ENCODE data around the gene C9orf153. TPM values are rescaled to one million over a fixed set of nuclear protein-coding genes. Genes with fewer than 3 reads are reported as not detected.
A peak's percentile ranks its signal among the peaks of the same experiment; 100 is the strongest.

Gene C9orf153
- total and polyA plus RNA-seq, 2 experiments from 2014 or later = 1.0 TPM; not detected in 1

GRCh38 chr9:86187121-86187520, 72.3 kb downstream of the C9orf153 start:
- DNase-seq (ENCODE audit: low read depth in 1 of 2, low spot score in 1 of 2) = peak in 1 of 2 donors; percentile 62
- no peaks in the 10 kb centered on the region for H3K4me1 ChIP-seq (ENCODE audit: low read depth)
- TF ChIP-seq, protein P1, sequence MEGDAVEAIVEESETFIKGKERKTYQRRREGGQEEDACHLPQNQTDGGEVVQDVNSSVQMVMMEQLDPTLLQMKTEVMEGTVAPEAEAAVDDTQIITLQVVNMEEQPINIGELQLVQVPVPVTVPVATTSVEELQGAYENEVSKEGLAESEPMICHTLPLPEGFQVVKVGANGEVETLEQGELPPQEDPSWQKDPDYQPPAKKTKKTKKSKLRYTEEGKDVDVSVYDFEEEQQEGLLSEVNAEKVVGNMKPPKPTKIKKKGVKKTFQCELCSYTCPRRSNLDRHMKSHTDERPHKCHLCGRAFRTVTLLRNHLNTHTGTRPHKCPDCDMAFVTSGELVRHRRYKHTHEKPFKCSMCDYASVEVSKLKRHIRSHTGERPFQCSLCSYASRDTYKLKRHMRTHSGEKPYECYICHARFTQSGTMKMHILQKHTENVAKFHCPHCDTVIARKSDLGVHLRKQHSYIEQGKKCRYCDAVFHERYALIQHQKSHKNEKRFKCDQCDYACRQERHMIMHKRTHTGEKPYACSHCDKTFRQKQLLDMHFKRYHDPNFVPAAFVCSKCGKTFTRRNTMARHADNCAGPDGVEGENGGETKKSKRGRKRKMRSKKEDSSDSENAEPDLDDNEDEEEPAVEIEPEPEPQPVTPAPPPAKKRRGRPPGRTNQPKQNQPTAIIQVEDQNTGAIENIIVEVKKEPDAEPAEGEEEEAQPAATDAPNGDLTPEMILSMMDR (IDR thresholded peaks at IDR 0.05; ENCODE audit: low read depth, low read length) = no peak
- no peak overlapping the region for H3K27ac ChIP-seq
- H3K9me3 ChIP-seq (ENCODE audit: low read depth) = no peaks in the 10 kb centered on the region
- no peaks in the 10 kb centered on the region for H3K27me3 ChIP-seq
- H3K36me3 ChIP-seq = no peaks in the 10 kb centered on the region
- H3K4me3 ChIP-seq = no peak overlapping the region

GRCh38 chr9:86186696-86187095, 72.8 kb downstream of the C9orf153 start:
- Histone ChIP-seq H3K27ac (no peak overlapping the region), H3K4me1 (ENCODE audit: low read depth) (no peaks in the 10 kb centered on the region), H3K27me3 (no peaks in the 10 kb centered on the region), H3K4me3 (no peak overlapping the region), H3K36me3 (no peaks in the 10 kb centered on the region), H3K9me3 (ENCODE audit: low read depth) (no peaks in the 10 kb centered on the region)
- TF ChIP-seq, protein P1 (IDR thresholded peaks at IDR 0.05; ENCODE audit: low read depth, low read length) = no peak
- no peak for DNase-seq (ENCODE audit: low read depth in 1 of 2, low spot score in 1 of 2)

DNA sequence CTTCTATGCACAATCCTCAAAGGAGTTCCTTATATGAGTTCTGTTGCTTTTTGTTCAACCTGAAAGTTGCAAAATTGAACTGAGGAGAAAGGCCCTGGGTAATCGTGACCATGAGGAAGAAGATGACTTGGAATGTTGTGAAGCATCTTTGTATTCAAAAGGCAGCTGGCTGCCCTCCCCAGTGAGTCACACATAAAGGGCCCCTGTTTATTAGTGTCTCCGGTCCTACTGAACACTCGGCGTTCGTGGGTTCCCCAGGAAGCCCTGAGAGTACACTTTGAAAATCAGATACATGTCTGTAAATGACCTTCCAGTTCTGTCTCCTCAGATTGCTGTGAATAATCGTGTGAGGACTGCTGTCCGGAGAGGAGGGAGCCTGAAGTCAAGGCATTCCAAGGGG, 73.6 kb downstream of the C9orf153 start:
- Histone ChIP-seq H3K36me3 (no peaks in the 10 kb centered on the region), H3K4me3 (no peak overlapping the region), H3K27me3 (no peaks in the 10 kb centered on the region), H3K27ac (no peak overlapping the region), H3K4me1 (ENCODE audit: low read depth) (no peaks in the 10 kb centered on the region), H3K9me3 (ENCODE audit: low read depth) (no peaks in the 10 kb centered on the region)
- no peak for DNase-seq (ENCODE audit: low read depth in 1 of 2, low spot score in 1 of 2)
- TF ChIP-seq, protein P1 (IDR thresholded peaks at IDR 0.05; ENCODE audit: low read depth, low read length) = no peak

DNA sequence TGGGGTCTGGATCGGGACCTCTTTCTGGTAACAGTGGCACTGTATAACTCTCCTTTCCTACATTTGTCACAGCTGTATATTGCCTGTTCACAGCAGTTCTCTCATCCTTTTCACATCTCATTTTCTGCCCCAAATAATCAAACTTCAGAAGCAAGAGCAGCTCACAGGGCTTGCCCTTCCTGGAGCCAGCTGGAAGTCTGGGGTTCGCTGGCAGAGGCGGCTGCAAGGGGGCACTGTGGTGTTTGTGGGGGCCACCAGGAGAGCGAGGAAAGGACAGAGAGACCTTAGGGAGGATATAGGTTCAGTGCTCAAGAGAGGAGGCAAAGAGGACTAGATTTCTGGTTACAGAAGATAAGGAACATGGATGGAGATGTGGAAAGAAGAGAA, 75.3 kb downstream of the C9orf153 start:
- no peak overlapping the region for H3K4me3 ChIP-seq
- H3K36me3 ChIP-seq = no peaks in the 10 kb centered on the region
- no peaks in the 10 kb centered on the region for H3K4me1 ChIP-seq (ENCODE audit: low read depth)
- H3K27ac ChIP-seq = no peak overlapping the region
- H3K27me3 ChIP-seq = no peaks in the 10 kb centered on the region
- no peak for DNase-seq (ENCODE audit: low read depth in 1 of 2, low spot score in 1 of 2)
- no peaks in the 10 kb centered on the region for H3K9me3 ChIP-seq (ENCODE audit: low read depth)
- TF ChIP-seq, protein P1 (IDR thresholded peaks at IDR 0.05; ENCODE audit: low read depth, low read length) = no peak

DNA sequence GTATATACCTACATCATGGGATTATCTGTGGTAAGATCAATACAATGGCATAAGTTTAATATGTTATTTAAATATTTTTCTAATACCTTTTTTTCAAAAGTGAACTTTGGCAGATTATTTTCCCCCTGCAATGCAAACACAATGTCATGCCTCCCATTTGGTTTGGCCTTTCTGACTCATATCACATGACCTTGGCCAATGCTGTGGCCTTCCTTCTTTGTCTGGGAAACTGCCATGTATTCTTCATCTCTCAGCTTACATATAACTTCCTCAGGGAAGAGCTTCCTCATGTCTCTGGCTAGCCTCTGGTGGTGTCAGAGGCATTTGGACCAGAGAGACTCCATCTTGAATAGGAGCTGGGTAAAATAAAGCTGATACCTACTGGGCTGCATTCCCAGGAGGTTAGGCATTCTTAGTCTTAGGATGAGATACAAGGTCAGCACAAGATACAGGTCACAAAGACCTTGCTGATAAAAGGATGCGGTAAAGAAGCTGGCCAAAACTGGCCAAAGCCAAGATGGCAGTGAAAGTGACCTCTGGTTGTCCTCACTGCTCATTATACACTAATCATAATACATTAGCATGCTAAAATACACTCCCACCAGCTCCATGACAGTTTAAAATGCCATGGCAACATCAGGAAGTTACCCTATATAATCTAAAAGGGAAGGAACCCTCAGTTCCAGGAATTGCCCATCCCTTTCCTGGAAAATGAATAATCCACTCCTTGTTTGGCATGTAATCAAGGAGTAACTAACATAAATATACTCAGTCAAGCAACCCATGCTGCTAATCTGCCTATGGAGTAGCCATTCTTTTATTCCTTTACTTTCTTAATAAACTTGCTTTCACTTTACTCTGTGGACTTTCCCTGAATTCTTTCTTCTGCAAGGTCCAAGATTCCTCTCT, 76.0 kb downstream of the C9orf153 start:
- no peaks in the 10 kb centered on the region for H3K36me3 ChIP-seq
- no peaks in the 10 kb centered on the region for H3K9me3 ChIP-seq (ENCODE audit: low read depth)
- no peak for DNase-seq (ENCODE audit: low read depth in 1 of 2, low spot score in 1 of 2)
- H3K27ac ChIP-seq = no peak overlapping the region
- no peak overlapping the region for H3K4me3 ChIP-seq
- no peaks in the 10 kb centered on the region for H3K27me3 ChIP-seq
- TF ChIP-seq, protein P1 (IDR thresholded peaks at IDR 0.05; ENCODE audit: low read depth, low read length) = no peak
- peaks cover under 1% of the 10 kb centered on the region for H3K4me1 ChIP-seq (ENCODE audit: low read depth)
